Esophagus muscularis mucosa (tissue), 4 donors: ENCODE data around the gene TMEM109.

Experiments used
- CTCF ChIP-seq, 3 experiments: fragments of 200-600 bp in 2 of 3; fragments of 450-650 bp in 1 of 3; sonication (generic) in 2 of 3; IDR thresholded peaks; one replicate each; pipeline ENCODE4 v1.5.1; 2017 to 2019; ENCODE audit warnings: antibody characterized with exemption in 3 of 3, mild to moderate bottlenecking in 2 of 3, moderate library complexity in 1 of 3
- EP300 ChIP-seq: sonication (generic); formaldehyde crosslinking; IDR thresholded peaks from one replicate; pipeline ENCODE4 v1.6.1; 2017; ENCODE audit warnings: antibody characterized with exemption
- POLR2A ChIP-seq: fragments of 450-650 bp; IDR thresholded peaks from one replicate; pipeline ENCODE4 v1.6.1; 2017; ENCODE audit warnings: antibody characterized with exemption, moderate library complexity, mild to moderate bottlenecking, low read depth
- POLR2AphosphoS5 ChIP-seq, 2 donors: sonication (generic); formaldehyde crosslinking; IDR thresholded peaks; one replicate each; pipeline ENCODE4 v1.6.1; 2017; ENCODE audit warnings: antibody characterized with exemption in 2 of 2

GRCh38 chr11:60950933-60951605 lies 37.1 kb downstream of the TMEM109 start:
- TF ChIP-seq POLR2A = no peak
- TF ChIP-seq CTCF (IDR thresholded peaks at IDR 0.05) = no peak
- TF ChIP-seq POLR2AphosphoS5 (IDR thresholded peaks at IDR 0.05) = no peak
- TF ChIP-seq EP300 = no peak
